T-cell (primary cell): ENCODE measurements around the gene SNAP25. TPM values are rescaled to one million over a fixed set of nuclear protein-coding genes. Genes with fewer than 3 reads are reported as not detected.
A peak's percentile ranks its signal among the peaks of the same experiment; 100 is the strongest.

Experiments used
- ATAC-seq, 4 experiments: fragments of 200-7000 bp in 3 of 4; fragments of 150-1000 bp in 1 of 4; cut with Tn5 transposase; replicated peaks in 1 of 4; 1 replicate in 3 of 4; 2 replicates in 1 of 4; pipeline ENCODE4 v1.10.0; 2021; ENCODE audit warnings: moderate library complexity in 3 of 4, mild to moderate bottlenecking in 2 of 4, moderate number of reproducible peaks in 1 of 4
- CTCF ChIA-PET, 2 donors: fragments of 300-600 bp; sonication (Branson Sonifier 250); formaldehyde crosslinking; loops; one replicate each; lab custom pipeline; 2022; ENCODE audit warnings: antibody characterized with exemption in 2 of 2; lab: Charles Lee
- POLR2A ChIA-PET, 2 donors: fragments of 300-600 bp; sonication (Branson Sonifier 250); formaldehyde crosslinking; loops; one replicate each; lab custom pipeline; 2022; ENCODE audit warnings: antibody characterized with exemption in 2 of 2; lab: Charles Lee
- DNase-seq, 35 experiments: peaks; one replicate each; pipeline versions ENCODE4 v3.0.0 to v3.0.0-alpha.2; 2013 to 2023
- H3K27ac ChIP-seq: one replicate; pipeline ENCODE4 v1.5.1; 2013; ENCODE audit warnings: low read length
- H3K27me3 ChIP-seq, 2 experiments: replicated peaks in 1 of 2; 1 replicate in 1 of 2; 2 replicates in 1 of 2; pipeline versions ENCODE4 v1.6.1 to v1.7.0; 2013; ENCODE audit warnings: low read length in 1 of 2, mixed read lengths in 1 of 2; ENCODE audit not compliant: control insufficient read depth in 2 of 2, insufficient read depth in 2 of 2; ENCODE audit errors: extremely low read depth in 1 of 2
- H3K36me3 ChIP-seq, 2 donors: 1 replicate in 1 of 2; 2 replicates in 1 of 2; pipeline versions ENCODE4 v1.6.1 to v1.7.0; 2013; ENCODE audit warnings: low read length in 1 of 2; ENCODE audit not compliant: control insufficient read depth in 2 of 2, insufficient read depth in 1 of 2; ENCODE audit errors: extremely low read depth in 1 of 2
- H3K4me1 ChIP-seq, 2 experiments: 1 replicate in 1 of 2; 2 replicates in 1 of 2; pipeline versions ENCODE4 v1.6.1 to v1.7.0; 2013; ENCODE audit warnings: low read length in 2 of 2, mixed read lengths in 1 of 2; ENCODE audit not compliant: insufficient read depth in 2 of 2, control insufficient read depth in 1 of 2; ENCODE audit errors: extremely low read depth in 1 of 2
- H3K4me3 ChIP-seq, 2 donors: 1 replicate in 1 of 2; 2 replicates in 1 of 2; pipeline versions ENCODE4 v1.5.1 to v1.7.0; 2013; ENCODE audit warnings: mild to moderate bottlenecking in 2 of 2, low read length in 1 of 2, moderate library complexity in 1 of 2; ENCODE audit not compliant: control insufficient read depth in 1 of 2; ENCODE audit errors: extremely low read depth in 1 of 2
- H3K9me3 ChIP-seq: 2 replicates; pipeline ENCODE4 v1.7.0; 2013
- H3K27ac Mint-ChIP-seq, 2 donors: one replicate each; pipeline ENCODE4 v1.8.0; 2020 to 2021; ENCODE audit warnings: mild to moderate bottlenecking in 2 of 2, mixed read lengths in 2 of 2
- H3K27me3 Mint-ChIP-seq, 2 donors: one replicate each; pipeline ENCODE4 v1.8.0; 2021 to 2022; ENCODE audit warnings: mixed read lengths in 2 of 2
- H3K36me3 Mint-ChIP-seq: one replicate; pipeline ENCODE4 v1.8.0; 2021; ENCODE audit warnings: mixed read lengths
- H3K4me1 Mint-ChIP-seq, 3 donors: one replicate each; pipeline ENCODE4 v1.8.0; 2020 to 2022; ENCODE audit warnings: mixed read lengths in 3 of 3, mild to moderate bottlenecking in 1 of 3
- H3K4me3 Mint-ChIP-seq, 3 donors: one replicate each; pipeline ENCODE4 v1.8.0; 2020 to 2022; ENCODE audit warnings: mild to moderate bottlenecking in 3 of 3, mixed read lengths in 3 of 3, moderate library complexity in 3 of 3
- H3K9me3 Mint-ChIP-seq, 3 donors: one replicate each; pipeline ENCODE4 v1.8.0; 2020 to 2022; ENCODE audit warnings: mixed read lengths in 3 of 3
- WGBS: methylation state at CpG from one replicate; pipeline ENCODE4 v1.1.5; 2013; ENCODE audit warnings: missing lambda C conversion rate; ENCODE audit not compliant: insufficient coverage; 5-methylcytosine and 5-hydroxymethylcytosine counted together
- total RNA-seq, 35 experiments: library from RNA in 6 of 35; stranded (reverse) in 6 of 35; fragments of 120-200 nt in 1 of 35; gene quantifications; one replicate each; pipeline versions ENCODE4 v1.2.1 to v1.2.4 and lab custom pipeline; 2013 to 2026

The SNAP25 gene
- total RNA-seq, 5 donors from 2014 or later (not counting 1 experiment from before 2014, with no cell fraction given): 0.18 TPM; not detected in 4

- no peaks in the 10 kb centered on the region for H3K36me3 ChIP-seq
- peaks cover 0 to under 1% (median 0%) of the 10 kb centered on the region in 3 donors for H3K4me1 Mint-ChIP-seq
- no CpG with 5 or more reads among the region's 6 CpGs for WGBS
Measured at GRCh38 chr20:10344953-10345352, 126.3 kb downstream of the SNAP25 start.

GRCh38 chr20:10347086-10347880 lies 128.7 kb downstream of the SNAP25 start:
- Histone ChIP-seq H3K4me1 (peaks cover 0 to 15% of the 10 kb centered on the region in 2 experiments), H3K9me3 (no peaks in the 10 kb centered on the region), H3K36me3 (no peaks in the 10 kb centered on the region), H3K27me3 (peaks cover 0 to under 1% of the 10 kb centered on the region in 2 experiments), H3K4me3 (no peak overlapping the region), H3K27ac (no peak overlapping the region)
- ChIA-PET POLR2A (no interaction called here), CTCF (no interaction called here)
- H3K27ac Mint-ChIP-seq: no peak overlapping the region
- WGBS: 100% methylated on average over 1 of the region's 3 CpGs
- H3K27me3 Mint-ChIP-seq: no peaks in the 10 kb centered on the region
- H3K4me1 Mint-ChIP-seq: peaks cover 7 to 20% (median 12%) of the 10 kb centered on the region in 3 donors
- ATAC-seq (no peak), DNase-seq (no peak)
- no peak overlapping the region for H3K4me3 Mint-ChIP-seq
- no peaks in the 10 kb centered on the region for H3K9me3 Mint-ChIP-seq
- H3K36me3 Mint-ChIP-seq: no peaks in the 10 kb centered on the region

More at GRCh38 chr20:10344953-10345352, 126.3 kb downstream of the SNAP25 start:
- Mint-ChIP-seq H3K9me3 (no peaks in the 10 kb centered on the region), H3K36me3 (no peaks in the 10 kb centered on the region), H3K4me3 (no peak overlapping the region), H3K27ac (no peak overlapping the region), H3K27me3 (peaks cover 1 to 2% of the 10 kb centered on the region in 2 donors)
- Histone ChIP-seq H3K4me1 (no peaks in the 10 kb centered on the region), H3K27ac (no peak overlapping the region), H3K9me3 (no peaks in the 10 kb centered on the region), H3K4me3 (no peak overlapping the region), H3K27me3 (peaks cover 0 to 11% of the 10 kb centered on the region in 2 experiments)
- POLR2A ChIA-PET: no interaction called here
- no peak for ATAC-seq
- CTCF ChIA-PET: no interaction called here
- no peak for DNase-seq

- no peaks in the 10 kb centered on the region for H3K27me3 ChIP-seq
- no peaks in the 10 kb centered on the region for H3K36me3 ChIP-seq
- H3K27ac Mint-ChIP-seq: no peak overlapping the region
- no peak for DNase-seq
- WGBS: 100% methylated on average over 1 of the region's 3 CpGs
- H3K27ac ChIP-seq: no peak overlapping the region
- peaks cover 7 to 29% (median 19%) of the 10 kb centered on the region in 3 donors for H3K4me1 Mint-ChIP-seq
- POLR2A ChIA-PET: no interaction called here
- no peaks in the 10 kb centered on the region for H3K9me3 ChIP-seq
- H3K27me3 Mint-ChIP-seq: no peaks in the 10 kb centered on the region
- no peak overlapping the region for H3K4me3 Mint-ChIP-seq
- no peak for ATAC-seq
- CTCF ChIA-PET: interaction anchor here in 1 of 2 donors (0.6 kb wide), 1 partner anchor 736 kb away, joined by 3 read pairs; no protein-coding TSS in a partner anchor
- H3K4me1 ChIP-seq: peaks cover 0 to 15% of the 10 kb centered on the region in 2 experiments
- H3K36me3 Mint-ChIP-seq: no peaks in the 10 kb centered on the region
- no peaks in the 10 kb centered on the region for H3K9me3 Mint-ChIP-seq
- no peak overlapping the region for H3K4me3 ChIP-seq
Measured at GRCh38 chr20:10349118-10349517, 130.5 kb downstream of the SNAP25 start.

DNA sequence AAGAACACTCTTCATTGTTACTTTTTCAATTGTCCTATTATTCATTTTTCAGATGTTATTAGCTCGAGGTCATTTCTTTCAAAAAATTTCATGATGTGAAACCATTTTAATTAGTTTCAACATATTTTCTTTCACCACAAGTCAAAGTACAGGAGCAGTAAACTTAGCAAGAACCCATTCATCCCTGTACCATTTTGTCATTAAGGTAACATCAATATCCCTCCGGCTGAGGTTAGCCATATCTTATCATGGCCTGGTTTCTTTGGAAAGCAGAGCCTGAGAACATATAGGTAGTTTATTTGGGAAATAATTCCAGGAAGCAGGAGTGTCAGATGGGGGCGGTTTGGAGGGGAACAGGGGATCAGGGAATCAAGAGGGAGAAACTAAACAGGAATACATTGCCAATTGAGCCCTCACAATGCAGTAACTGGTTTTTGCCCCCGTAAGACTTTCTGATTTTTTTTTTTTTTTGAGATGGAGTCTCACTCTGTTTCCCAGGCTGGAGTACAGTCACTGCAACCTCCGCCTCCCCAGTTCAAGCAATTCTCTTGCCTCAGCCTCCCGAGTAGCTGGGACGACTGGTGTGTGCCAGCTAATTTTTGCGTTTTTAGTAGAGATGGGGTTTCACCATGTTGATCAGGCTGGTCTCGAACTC lies 131.7 kb downstream of the SNAP25 start:
- H3K36me3 ChIP-seq: no peaks in the 10 kb centered on the region
- no peak overlapping the region for H3K4me3 ChIP-seq
- Mint-ChIP-seq H3K9me3 (no peaks in the 10 kb centered on the region), H3K36me3 (no peaks in the 10 kb centered on the region), H3K4me1 (peaks cover 7 to 29% (median 19%) of the 10 kb centered on the region in 3 donors), H3K27ac (peak overlapping the region; percentile 82 to 88), H3K4me3 (peak overlapping the region; percentile 29 to 39 (median 34)), H3K27me3 (no peaks in the 10 kb centered on the region)
- H3K27me3 ChIP-seq: no peaks in the 10 kb centered on the region
- no peaks in the 10 kb centered on the region for H3K9me3 ChIP-seq
- POLR2A ChIA-PET: no interaction called here
- H3K4me1 ChIP-seq: peaks cover 0 to 15% of the 10 kb centered on the region in 2 experiments
- CTCF ChIA-PET: no interaction called here
- peak overlapping the region; percentile 76 for H3K27ac ChIP-seq
- 89% methylated on average over 3 of the region's 9 CpGs for WGBS
- ATAC-seq: peak in 1 of 4 experiments; percentile 13
- DNase-seq: no peak

DNA sequence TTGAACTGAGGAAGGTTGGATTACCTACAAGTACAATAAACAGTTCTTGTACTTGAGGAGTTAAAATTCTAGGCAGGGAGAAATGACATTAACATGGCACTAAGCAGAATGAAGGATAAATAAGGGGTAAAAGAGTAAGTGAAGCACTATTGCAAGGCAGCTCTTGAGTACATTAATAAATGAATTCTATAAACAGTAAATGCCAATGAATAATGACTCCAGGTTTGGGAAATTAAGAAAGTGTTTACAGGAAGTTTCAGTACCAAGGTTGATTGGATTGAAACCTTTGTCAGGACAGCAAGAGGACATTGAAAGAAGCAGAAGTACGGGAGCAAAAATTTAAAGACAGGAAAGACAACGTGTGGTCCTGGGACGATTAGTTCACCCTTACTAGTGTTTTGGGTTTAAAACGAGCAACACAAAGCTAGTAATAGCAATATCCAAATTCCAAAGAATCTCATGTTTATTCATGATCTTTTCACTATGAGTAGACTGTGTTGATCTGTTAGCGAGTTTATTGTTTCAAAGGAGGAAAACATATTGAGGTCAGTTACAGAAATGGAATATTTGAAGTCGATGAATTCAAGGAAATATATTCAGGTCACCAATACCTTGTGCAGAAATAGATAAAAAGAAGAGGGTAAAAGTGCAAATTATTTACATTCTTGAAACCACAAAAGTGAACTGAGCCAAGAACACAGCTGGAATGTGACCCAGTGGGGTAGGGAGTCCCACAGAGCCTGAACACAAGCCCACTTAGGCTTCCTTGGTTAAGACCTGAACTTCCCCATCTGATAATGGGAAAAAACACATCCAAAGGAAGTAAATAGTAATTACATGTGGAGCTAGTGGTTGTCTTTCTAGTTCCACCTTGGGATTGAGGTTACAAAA lies 134.5 kb downstream of the SNAP25 start:
- peak overlapping the region; percentile 12 to 56 for H3K27ac Mint-ChIP-seq
- Histone ChIP-seq H3K4me3 (no peak overlapping the region), H3K4me1 (peaks cover 0 to 15% of the 10 kb centered on the region in 2 experiments), H3K27me3 (no peaks in the 10 kb centered on the region), H3K27ac (no peak overlapping the region), H3K9me3 (no peaks in the 10 kb centered on the region), H3K36me3 (no peaks in the 10 kb centered on the region)
- WGBS: 32% methylated on average over 4 of the region's 6 CpGs
- no peaks in the 10 kb centered on the region for H3K27me3 Mint-ChIP-seq
- no peak for ATAC-seq
- H3K4me3 Mint-ChIP-seq: no peak overlapping the region
- ChIA-PET POLR2A (interaction anchor here in 1 of 2 donors (0.6 kb wide), 1 partner anchor 46 kb away, joined by 3 read pairs; no protein-coding TSS in a partner anchor), CTCF (no interaction called here)
- no peaks in the 10 kb centered on the region for H3K9me3 Mint-ChIP-seq
- peaks cover 7 to 29% (median 19%) of the 10 kb centered on the region in 3 donors for H3K4me1 Mint-ChIP-seq
- no peak for DNase-seq
- no peaks in the 10 kb centered on the region for H3K36me3 Mint-ChIP-seq

- Histone ChIP-seq H3K27ac (no peak overlapping the region), H3K4me1 (peaks cover 0 to under 1% of the 10 kb centered on the region in 2 experiments), H3K4me3 (no peak overlapping the region), H3K27me3 (no peaks in the 10 kb centered on the region), H3K9me3 (no peaks in the 10 kb centered on the region), H3K36me3 (no peaks in the 10 kb centered on the region)
- Mint-ChIP-seq H3K27me3 (peaks cover 0 to 4% of the 10 kb centered on the region in 2 donors), H3K4me1 (peaks cover 0 to 14% (median 7%) of the 10 kb centered on the region in 3 donors), H3K27ac (no peak overlapping the region), H3K36me3 (no peaks in the 10 kb centered on the region), H3K4me3 (no peak overlapping the region), H3K9me3 (no peaks in the 10 kb centered on the region)
- WGBS: no CpG with 5 or more reads among the region's 1 CpG
- no peak for DNase-seq
- CTCF ChIA-PET: no interaction called here
- no peak for ATAC-seq
- POLR2A ChIA-PET: no interaction called here
Measured at GRCh38 chr20:10356628-10357027, 138.0 kb downstream of the SNAP25 start.
